HG02571 (cell line): ENCODE results near the gene ZNF674.
"Not testable (repeated sequence)": the region's sequence is repeated elsewhere in the genome, so short reads cannot be mapped to it uniquely, and the experiment has no call there.

Experiments
- ATAC-seq: cut with Tn5 transposase; IDR thresholded peaks from one replicate; pipeline ENCODE4 v1.9.1; 2021; ENCODE audit warnings: mild to moderate bottlenecking, moderate library complexity; ENCODE audit not compliant: unreplicated experiment

The ZNF674 gene

DNA sequence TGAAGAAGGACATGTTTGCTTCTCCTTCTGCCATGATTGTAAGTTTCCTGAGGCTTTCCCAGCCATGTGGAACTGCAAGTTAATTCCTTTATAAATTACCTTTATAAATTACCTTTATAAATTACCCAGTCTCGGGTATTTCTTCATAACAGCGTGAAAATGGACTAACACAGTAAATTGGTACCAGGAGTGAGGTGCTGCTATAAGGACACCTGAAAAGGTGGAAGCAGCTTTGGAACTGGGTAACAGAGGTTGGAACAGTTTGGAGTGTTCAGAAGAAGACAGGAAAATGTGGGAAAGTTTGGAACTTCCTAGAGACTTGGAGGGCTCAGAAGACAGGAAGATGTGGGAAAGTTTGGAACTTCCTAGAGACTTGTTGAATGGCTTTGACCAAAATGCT, 66.6 kb downstream of the ZNF674 start:
- not testable (repeated sequence) for ATAC-seq

DNA sequence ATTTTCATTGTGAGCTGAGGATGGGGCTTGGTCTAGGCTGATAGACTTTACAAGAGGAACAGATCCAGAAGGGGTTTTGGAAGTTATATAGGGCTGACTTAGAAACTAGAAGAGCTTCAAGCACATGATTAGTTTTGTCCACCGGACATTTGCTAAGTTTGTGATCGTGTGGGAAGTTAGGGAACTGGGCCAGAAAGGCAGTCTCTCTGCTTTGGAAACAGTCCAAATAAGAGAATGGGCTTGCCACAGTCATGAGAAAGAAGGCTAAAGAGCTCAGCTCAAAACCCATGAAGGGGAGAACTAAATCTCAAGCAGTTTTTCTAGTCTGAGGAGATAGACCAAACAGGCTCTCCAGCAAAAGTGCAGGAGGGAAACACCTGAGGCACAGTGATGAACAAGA, 67.8 kb downstream of the ZNF674 start:
- ATAC-seq, result no peak

DNA sequence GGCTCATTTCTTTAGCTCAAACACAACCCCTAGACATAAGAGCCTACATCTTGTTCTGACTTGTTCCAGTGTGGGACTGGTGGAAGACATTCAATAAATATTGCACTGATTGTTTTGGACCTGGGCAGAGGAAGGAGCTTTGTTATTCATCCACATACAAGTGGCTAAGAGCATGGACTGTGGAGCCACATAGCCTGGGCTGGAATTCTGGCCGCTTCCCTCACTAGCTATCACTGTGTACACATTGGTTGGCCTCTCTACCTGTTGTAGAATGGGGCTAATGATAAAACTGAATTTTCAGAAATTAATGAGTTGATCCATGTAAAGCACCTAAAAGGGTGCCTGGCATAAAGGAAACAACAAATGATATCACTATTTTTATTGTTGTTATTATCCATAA, 80.0 kb downstream of the ZNF674 start:
- no peak for ATAC-seq

DNA sequence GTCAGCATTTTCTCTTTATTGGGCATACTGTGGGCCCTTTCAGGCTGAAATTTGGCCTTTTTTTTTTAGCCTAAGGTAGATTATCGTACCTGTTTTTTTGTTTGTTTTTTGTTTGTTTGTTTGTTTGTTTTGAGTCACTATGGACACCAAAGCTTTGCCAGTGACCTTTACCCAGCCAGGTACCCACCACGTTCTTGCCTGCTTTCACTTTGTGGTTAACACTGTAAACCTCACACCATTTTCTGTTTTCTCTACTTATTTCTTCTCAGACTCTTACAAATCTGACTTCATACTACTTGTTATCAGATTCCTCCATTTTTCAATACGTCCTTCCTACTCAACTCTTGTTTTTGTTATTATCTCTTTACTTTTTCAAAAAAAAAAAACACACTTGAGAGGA, 81.5 kb downstream of the ZNF674 start:
- no peak for ATAC-seq

DNA sequence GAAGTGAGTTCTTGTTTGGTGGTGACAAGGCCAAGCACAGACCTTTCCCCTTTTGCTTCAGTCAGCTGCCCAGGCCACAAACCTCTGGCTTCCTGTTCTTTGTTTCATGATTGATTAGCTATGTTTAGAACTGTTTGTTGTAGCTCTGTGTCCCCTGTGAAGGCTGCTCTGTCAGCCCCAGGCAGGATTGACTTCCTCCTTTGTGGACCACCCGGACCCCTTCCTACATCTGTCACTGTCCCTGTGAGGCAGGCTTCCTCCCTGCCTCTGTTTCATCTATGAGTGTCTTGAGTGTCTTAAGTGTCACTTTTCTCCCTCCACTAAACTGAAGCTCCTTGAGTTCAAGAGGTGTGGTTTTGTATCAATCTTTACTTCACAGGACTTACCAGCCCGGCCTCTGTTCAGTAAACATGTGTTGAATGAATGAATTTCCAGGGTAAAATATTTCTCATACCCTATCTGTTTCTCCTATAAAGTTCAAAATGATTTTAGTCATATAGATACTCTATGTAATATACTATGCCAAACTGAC, 83.5 kb downstream of the ZNF674 start:
- peak; percentile 82 for ATAC-seq

DNA sequence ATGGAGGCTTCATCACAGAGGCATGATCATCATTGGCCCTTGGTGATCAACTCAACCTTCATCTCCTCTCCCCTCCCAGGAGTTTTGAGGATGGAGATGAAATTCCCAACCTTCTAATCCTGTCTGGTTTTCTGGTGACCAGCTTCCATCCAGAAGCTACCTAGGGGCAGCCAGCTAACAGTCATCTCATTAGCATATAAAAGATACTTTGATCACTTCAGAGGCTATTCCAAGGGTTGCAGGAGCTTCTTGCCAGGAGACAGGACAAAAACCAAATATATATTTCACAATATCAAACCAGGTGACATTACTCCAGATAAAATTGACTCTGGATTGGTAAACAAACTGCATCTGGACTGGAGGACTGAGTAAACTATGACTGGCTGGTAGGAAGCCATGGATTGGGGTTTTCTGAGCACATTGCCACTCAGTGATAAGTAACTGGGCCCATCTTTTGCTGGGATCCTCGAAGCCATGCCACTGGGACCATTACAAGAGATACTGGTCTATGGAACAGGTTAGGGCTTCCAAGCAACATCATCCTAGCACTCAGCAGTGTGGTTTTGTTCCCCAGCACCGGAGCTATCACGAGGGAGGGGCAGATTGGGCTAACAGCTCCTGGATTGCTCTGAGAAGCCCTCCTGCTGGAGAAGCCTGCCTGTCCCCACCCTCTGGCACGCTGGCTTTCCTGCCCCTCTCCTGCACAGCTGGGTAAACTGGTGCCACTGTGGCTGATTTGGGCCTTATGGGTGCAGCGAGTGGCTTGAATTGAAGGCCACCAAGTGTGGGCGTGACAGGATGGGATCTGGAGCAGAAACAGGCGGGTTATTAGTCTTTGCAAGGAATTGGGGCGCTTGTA, 84.2 kb downstream of the ZNF674 start:
- ATAC-seq, result peak; percentile 11

DNA sequence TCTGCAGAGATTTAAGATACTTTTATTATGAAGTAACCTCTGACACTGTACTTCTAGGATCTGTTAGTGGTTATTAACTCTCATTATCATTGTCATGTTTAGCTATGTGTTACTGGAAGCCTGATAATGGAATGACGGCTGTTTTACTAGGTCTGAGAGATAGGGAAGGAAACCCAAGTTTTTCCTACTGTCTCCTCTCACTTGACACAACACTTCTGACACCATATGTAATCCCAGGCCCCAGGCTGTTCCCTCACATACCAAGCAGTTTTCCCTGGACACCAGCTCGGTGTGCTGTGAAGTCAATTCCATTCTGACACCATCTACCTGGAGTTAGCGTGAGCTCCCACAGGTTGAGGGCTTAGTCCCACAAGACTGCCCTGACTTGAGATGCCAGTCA, 85.6 kb downstream of the ZNF674 start:
- no peak for ATAC-seq

DNA sequence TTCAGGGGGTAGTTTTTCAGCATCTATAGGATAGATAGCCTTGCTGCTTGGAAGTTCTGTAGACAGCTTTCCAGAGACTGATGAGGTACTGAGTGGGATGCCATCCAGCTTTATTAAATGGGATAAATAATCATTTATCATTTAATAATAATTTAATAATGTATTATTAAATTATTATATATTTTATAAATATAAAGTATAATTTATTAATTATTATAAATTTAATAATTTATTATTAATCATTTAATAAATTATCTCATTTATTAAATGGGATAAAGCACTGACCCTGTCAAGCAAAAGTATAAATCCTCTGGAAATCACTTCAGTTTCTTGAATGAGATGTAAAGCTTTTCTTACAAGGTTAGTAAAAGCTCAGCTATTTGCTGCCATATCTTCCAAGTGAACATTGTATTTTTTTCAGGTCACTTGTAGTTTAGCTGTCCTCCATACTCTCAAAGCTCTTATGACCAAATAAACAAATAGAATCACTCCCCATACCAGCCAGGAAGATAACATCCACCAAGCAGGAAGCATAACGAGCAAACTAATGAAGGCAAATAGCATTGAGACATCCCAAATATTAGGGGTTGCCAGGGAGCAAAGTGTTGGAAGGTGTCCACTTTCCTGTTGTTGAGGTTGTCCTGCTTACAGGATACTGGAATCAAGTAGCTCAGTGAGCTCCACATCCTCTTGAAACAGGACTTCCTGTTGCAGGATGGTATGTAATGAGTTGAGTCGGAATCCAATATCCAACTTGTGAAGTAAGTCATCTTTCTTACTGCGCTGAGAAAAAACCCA, 88.9 kb downstream of the ZNF674 start:
- no peak for ATAC-seq
